A549 treated with AZD2906 at 1 μM for 4 hours (cell line): ENCODE measurements around the gene AKT1S1. TPM values are rescaled to one million over a fixed set of nuclear protein-coding genes. Genes with fewer than 3 reads are reported as not detected.

Experiments
- total RNA-seq: library from RNA; stranded (reverse); fragments of 200-300 nt; extraction: Qiagen RNA extraction; gene quantifications from 5 replicates; pipeline ENCODE4 v1.2.3, GENCODE V29; 2022

Gene AKT1S1
- total RNA-seq, result 68.1 to 118 TPM (median 112 TPM) in 5 replicates

DNA sequence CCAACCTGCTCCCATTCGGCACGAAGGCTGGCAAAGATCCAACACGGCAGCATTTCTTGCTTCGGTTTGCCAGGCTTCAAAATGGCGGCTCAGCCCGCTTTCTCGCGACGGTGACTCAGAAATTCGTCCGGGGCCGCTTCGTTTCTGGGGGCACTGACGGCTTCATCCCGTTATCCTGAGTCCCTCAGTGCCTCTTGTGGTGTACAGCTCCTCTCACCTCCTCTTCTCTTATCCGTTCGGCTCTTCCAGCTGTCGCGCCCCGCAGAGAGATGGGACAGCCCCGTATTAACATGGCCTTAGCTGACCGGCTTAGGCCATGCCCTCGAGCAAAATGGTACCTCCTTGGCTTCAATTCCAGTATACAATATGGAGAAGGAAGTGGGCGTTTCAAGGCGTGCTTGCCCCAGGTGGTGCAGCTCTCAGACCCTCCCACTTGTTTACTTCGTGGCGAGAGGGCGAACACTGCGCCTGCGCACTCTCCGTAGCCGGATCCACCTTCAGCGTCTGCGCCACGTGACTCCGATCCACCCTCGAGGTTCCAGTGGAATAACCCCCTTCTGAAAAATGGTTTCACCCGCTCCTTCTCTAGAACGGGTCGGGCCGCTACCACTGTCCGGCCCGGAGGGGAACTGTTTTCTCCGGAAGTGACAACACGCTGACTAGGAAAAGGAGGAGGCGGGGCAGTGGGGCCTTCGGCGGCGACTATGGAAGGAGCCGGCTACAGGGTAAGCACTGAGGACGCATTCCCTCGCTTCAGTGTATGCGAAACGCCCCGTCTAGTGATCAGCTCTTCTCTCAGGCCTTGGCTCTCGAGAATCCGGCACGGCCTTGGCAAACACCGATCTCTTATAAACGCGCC, at the start of gene AKT1S1, which contains the start of gene TBC1D17:
Gene AKT1S1, minus strand, starts transcription at position 336 of the 859 bp plus-strand sequence. CDS start 4,060 bp downstream, outside the sequence.
Gene TBC1D17, plus strand, starts transcription at position 683 of the 859 bp plus-strand sequence. Its CDS starts 22 bp downstream, at position 705.

GRCh38 chr19:49896863-49897621, 19.9 kb upstream of the AKT1S1 start, which contains the start of gene IL4I1:
Gene IL4I1 (minus strand): TSS chr19:49896887. CDS start chr19:49896160, 727 bp downstream.

GRCh38 chr19:49866933-49867782, 10.0 kb downstream of the AKT1S1 start, which contains the start of gene PNKP:
Gene PNKP (minus strand): TSS chr19:49867576. CDS start chr19:49867204, 372 bp downstream.

GRCh38 chr19:49850487-49851342, 26.4 kb downstream of the AKT1S1 start, which contains the start of gene PTOV1:
Gene PTOV1 (plus strand): TSS chr19:49851159.

Other genes starting within 250 kb of the AKT1S1 start
- 105 to 173 TPM (median 169 TPM) in 5 replicates for gene RRAS, start 237.2 kb downstream of the AKT1S1 start, total RNA-seq
- 50.8 to 69.8 TPM (median 67.0 TPM) in 5 replicates for gene SCAF1, start 235.1 kb downstream of the AKT1S1 start, total RNA-seq
- 83.6 to 102 TPM (median 97.5 TPM) in 5 replicates for gene IRF3, start 211.5 kb downstream of the AKT1S1 start, total RNA-seq
- 57.1 to 73.6 TPM (median 72.4 TPM) in 5 replicates for gene BCL2L12, start 211.4 kb downstream of the AKT1S1 start, total RNA-seq
- gene PRMT1, start 200.1 kb downstream of the AKT1S1 start, total RNA-seq, result 403 to 431 TPM (median 410 TPM) in 5 replicates
- 2.9 to 5.7 TPM (median 5.0 TPM) in 5 replicates for gene ADM5, start 187.8 kb downstream of the AKT1S1 start, total RNA-seq
- 9.8 to 15.7 TPM (median 12.9 TPM) in 5 replicates for gene CPT1C, start 186.2 kb downstream of the AKT1S1 start, total RNA-seq
- gene TSKS, start 114.0 kb downstream of the AKT1S1 start, total RNA-seq, result not detected in 5 replicates
- 45.0 to 59.7 TPM (median 55.3 TPM) in 5 replicates for gene AP2A1, start 110.4 kb downstream of the AKT1S1 start, total RNA-seq
- gene FUZ, start 64.1 kb downstream of the AKT1S1 start, total RNA-seq, result 14.8 to 15.7 TPM (median 15.3 TPM) in 5 replicates
- gene MED25, start 59.1 kb downstream of the AKT1S1 start, total RNA-seq, result 50.2 to 70.6 TPM (median 70.4 TPM) in 5 replicates
- 105 to 154 TPM (median 149 TPM) in 5 replicates for gene PTOV1, start 26.2 kb downstream of the AKT1S1 start, total RNA-seq
- 34.8 to 51.2 TPM (median 47.0 TPM) in 5 replicates for gene PNKP, start 9.8 kb downstream of the AKT1S1 start, total RNA-seq
- 19.9 to 22.5 TPM (median 21.7 TPM) in 5 replicates for gene TBC1D17, start 347 bp upstream of the AKT1S1 start, total RNA-seq
- gene IL4I1, start 19.5 kb upstream of the AKT1S1 start, total RNA-seq, result 0.74 to 0.86 TPM (median 0.79 TPM) in 5 replicates
- gene ATF5, start 51.9 kb upstream of the AKT1S1 start, total RNA-seq, result 46.4 to 52.5 TPM (median 47.7 TPM) in 5 replicates
- 75.7 to 88.4 TPM (median 84.1 TPM) in 5 replicates for gene NUP62, start 52.1 kb upstream of the AKT1S1 start, total RNA-seq
- gene SIGLEC11, start 83.8 kb upstream of the AKT1S1 start, total RNA-seq, result 0.09 to 0.17 TPM (median 0.09 TPM) in 5 replicates
- gene VRK3, start 148.0 kb upstream of the AKT1S1 start, total RNA-seq, result 37.6 to 39.0 TPM (median 38.3 TPM) in 5 replicates
- gene ZNF473, start 148.7 kb upstream of the AKT1S1 start, total RNA-seq, result 7.5 to 10.3 TPM (median 9.5 TPM) in 5 replicates